ENCODE results near the gene TBXAS1. TPM values are rescaled to one million over a fixed set of nuclear protein-coding genes. Genes with fewer than 3 reads are reported as not detected.

TBXAS1 gene
- total RNA-seq, 4 donors from 2014 or later = 0.41 to 5.2 (median 3.3) TPM

DNA sequence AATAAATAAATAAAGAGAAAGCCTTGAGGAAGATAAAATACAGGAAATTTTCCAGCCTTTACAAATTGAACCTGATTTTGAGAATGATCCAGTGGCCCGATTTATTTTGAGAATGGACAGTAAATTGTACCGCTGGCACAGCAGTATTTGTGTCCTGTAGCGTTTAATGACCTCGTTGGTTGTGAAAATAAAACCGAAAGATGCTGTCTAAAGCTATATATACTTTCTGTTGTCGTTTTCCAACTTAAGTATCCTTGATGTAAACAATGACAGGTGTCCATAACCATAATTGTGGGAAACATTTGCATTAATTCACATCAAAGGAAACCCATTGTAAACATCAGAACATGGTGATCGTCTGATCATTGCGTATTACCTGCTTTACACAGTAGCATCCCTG lies 38.8 kb downstream of the TBXAS1 start:
- intact Hi-C loops (cut with DNase I; ENCODE audit: low total_unique reads) (no loop called here), in situ Hi-C loops (cut with MboI; ENCODE audit: low sequenced_read_pairs in 4 of 4) (no loop called here)
- H3K27ac ChIP-seq = no peak overlapping the region
- no peaks in the 10 kb centered on the region for H3K4me1 ChIP-seq
- H3K4me3 ChIP-seq = no peak overlapping the region
- DNase-seq (no peak), ATAC-seq (no peak)
- TF ChIP-seq POLR2A (IDR thresholded peaks at IDR 0.05) = no peak
- TF ChIP-seq, protein P1, sequence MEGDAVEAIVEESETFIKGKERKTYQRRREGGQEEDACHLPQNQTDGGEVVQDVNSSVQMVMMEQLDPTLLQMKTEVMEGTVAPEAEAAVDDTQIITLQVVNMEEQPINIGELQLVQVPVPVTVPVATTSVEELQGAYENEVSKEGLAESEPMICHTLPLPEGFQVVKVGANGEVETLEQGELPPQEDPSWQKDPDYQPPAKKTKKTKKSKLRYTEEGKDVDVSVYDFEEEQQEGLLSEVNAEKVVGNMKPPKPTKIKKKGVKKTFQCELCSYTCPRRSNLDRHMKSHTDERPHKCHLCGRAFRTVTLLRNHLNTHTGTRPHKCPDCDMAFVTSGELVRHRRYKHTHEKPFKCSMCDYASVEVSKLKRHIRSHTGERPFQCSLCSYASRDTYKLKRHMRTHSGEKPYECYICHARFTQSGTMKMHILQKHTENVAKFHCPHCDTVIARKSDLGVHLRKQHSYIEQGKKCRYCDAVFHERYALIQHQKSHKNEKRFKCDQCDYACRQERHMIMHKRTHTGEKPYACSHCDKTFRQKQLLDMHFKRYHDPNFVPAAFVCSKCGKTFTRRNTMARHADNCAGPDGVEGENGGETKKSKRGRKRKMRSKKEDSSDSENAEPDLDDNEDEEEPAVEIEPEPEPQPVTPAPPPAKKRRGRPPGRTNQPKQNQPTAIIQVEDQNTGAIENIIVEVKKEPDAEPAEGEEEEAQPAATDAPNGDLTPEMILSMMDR (IDR thresholded peaks at IDR 0.05 in 4 of 5, conservative IDR thresholded peaks at IDR 0.05 in 1 of 5) = no peak
- H3K27me3 ChIP-seq = no peaks in the 10 kb centered on the region
- peaks cover 0 to 7% (median 0%) of the 10 kb centered on the region in 3 donors for H3K9me3 ChIP-seq
- no peaks in the 10 kb centered on the region for H3K36me3 ChIP-seq

GRCh38 chr7:139869886-139870285 lies 40.8 kb downstream of the TBXAS1 start:
- in situ Hi-C loops (cut with MboI; ENCODE audit: low sequenced_read_pairs in 4 of 4) (no loop called here), intact Hi-C loops (cut with DNase I; ENCODE audit: low total_unique reads) (no loop called here)
- H3K9me3 ChIP-seq = no peaks in the 10 kb centered on the region
- no peaks in the 10 kb centered on the region for H3K36me3 ChIP-seq
- no peak for DNase-seq
- H3K4me3 ChIP-seq = no peak overlapping the region
- no peak overlapping the region for H3K27ac ChIP-seq
- no peak for TF ChIP-seq POLR2A (IDR thresholded peaks at IDR 0.05)
- TF ChIP-seq, protein P1 (IDR thresholded peaks at IDR 0.05 in 4 of 5, conservative IDR thresholded peaks at IDR 0.05 in 1 of 5) = no peak
- ATAC-seq = no peak
- H3K27me3 ChIP-seq = no peaks in the 10 kb centered on the region
- H3K4me1 ChIP-seq = peaks cover 0 to 4% of the 10 kb centered on the region in 2 donors

DNA sequence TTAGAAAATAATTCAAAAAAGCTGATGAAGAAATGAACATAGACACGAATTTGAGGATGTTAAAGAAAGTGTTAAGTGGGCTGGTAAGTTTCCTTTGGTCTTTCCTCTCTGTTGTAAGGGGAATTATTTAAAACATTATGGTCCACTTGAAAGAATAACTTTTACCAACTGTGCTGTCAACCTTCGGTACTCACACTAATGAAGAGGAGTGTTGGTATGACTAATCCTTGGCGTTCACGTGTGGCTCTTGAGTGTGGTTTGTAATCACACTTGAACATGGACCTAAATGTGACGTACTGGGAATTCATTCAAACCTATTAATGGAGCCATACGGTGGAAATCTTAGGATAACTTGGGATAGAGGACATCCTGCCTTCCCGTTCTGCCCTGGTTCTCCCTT lies 41.3 kb downstream of the TBXAS1 start:
- intact Hi-C loops (cut with DNase I; ENCODE audit: low total_unique reads) = no loop called here
- in situ Hi-C loops (cut with MboI; ENCODE audit: low sequenced_read_pairs in 4 of 4) = no loop called here
- DNase-seq = no peak
- Histone ChIP-seq H3K27ac (no peak overlapping the region), H3K36me3 (no peaks in the 10 kb centered on the region), H3K9me3 (no peaks in the 10 kb centered on the region), H3K4me3 (no peak overlapping the region), H3K27me3 (no peaks in the 10 kb centered on the region), H3K4me1 (peaks cover 0 to 6% of the 10 kb centered on the region in 2 donors)
- ATAC-seq = no peak
- TF ChIP-seq, protein P1 (IDR thresholded peaks at IDR 0.05 in 4 of 5, conservative IDR thresholded peaks at IDR 0.05 in 1 of 5) = no peak
- no peak for TF ChIP-seq POLR2A (IDR thresholded peaks at IDR 0.05)

- Histone ChIP-seq H3K4me3 (no peak overlapping the region), H3K36me3 (no peaks in the 10 kb centered on the region), H3K27ac (no peak overlapping the region), H3K4me1 (peaks cover 0 to 12% of the 10 kb centered on the region in 2 donors), H3K27me3 (no peaks in the 10 kb centered on the region), H3K9me3 (no peaks in the 10 kb centered on the region)
- TF ChIP-seq POLR2A (IDR thresholded peaks at IDR 0.05) = no peak
- TF ChIP-seq, protein P1 (IDR thresholded peaks at IDR 0.05 in 4 of 5, conservative IDR thresholded peaks at IDR 0.05 in 1 of 5) = no peak
- DNase-seq (no peak), ATAC-seq (no peak)
- in situ Hi-C loops (cut with MboI; ENCODE audit: low sequenced_read_pairs in 4 of 4) (no loop called here), intact Hi-C loops (cut with DNase I; ENCODE audit: low total_unique reads) (no loop called here)
These were observed 42.3 kb downstream of the TBXAS1 start for GRCh38 chr7:139871331-139871730.

DNA sequence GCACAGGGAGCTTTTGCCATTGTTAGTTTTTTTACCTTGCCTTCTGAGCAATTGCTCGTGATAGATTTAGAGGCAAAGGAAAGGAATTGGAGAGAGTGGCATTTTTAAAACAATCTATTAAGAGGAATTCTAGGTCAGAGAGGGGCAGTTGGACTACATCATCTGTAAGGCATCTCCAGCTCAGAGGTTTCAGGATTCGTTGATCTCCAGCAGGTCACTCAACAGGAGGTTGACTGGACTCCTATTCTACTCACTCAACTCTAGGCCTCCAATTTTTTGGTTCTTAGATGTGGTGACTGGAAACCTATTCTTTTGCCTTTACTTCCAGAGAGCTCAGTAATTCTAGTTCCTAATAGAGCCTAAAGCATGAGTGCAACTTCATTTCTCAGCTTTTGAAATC lies 42.8 kb downstream of the TBXAS1 start:
- H3K9me3 ChIP-seq = no peaks in the 10 kb centered on the region
- peaks cover 0 to 12% of the 10 kb centered on the region in 2 donors for H3K4me1 ChIP-seq
- H3K27ac ChIP-seq = no peak overlapping the region
- ATAC-seq (no peak), DNase-seq (no peak)
- H3K36me3 ChIP-seq = no peaks in the 10 kb centered on the region
- no peak overlapping the region for H3K4me3 ChIP-seq
- intact Hi-C loops (cut with DNase I; ENCODE audit: low total_unique reads) = no loop called here
- H3K27me3 ChIP-seq = no peaks in the 10 kb centered on the region
- in situ Hi-C loops (cut with MboI; ENCODE audit: low sequenced_read_pairs in 4 of 4) = no loop called here
- TF ChIP-seq, protein P1 (IDR thresholded peaks at IDR 0.05 in 4 of 5, conservative IDR thresholded peaks at IDR 0.05 in 1 of 5) = no peak
- no peak for TF ChIP-seq POLR2A (IDR thresholded peaks at IDR 0.05)

All from gastrocnemius medialis (tissue), 4 donors.